GM19467 (cell line): Measurements from ENCODE around the gene FGFR2.
A peak's percentile ranks its signal among the peaks of the same experiment; 100 is the strongest.

Experiments
- ATAC-seq: cut with Tn5 transposase; IDR thresholded peaks from one replicate; pipeline ENCODE4 v1.9.1; 2021; ENCODE audit warnings: mild to moderate bottlenecking, moderate library complexity; ENCODE audit not compliant: unreplicated experiment

Gene FGFR2

GRCh38 chr10:121611393-121612159, 13.3 kb upstream of the FGFR2 start:
- no peak for ATAC-seq

- ATAC-seq: no peak
These were observed 12.6 kb upstream of the FGFR2 start for GRCh38 chr10:121610798-121611323.

GRCh38 chr10:121609426-121610380, 11.5 kb upstream of the FGFR2 start:
- ATAC-seq: no peak

- peak; percentile 76 for ATAC-seq
These were observed 10.4 kb upstream of the FGFR2 start for GRCh38 chr10:121608469-121609190.

- ATAC-seq: no peak
These were observed 9.2 kb upstream of the FGFR2 start for GRCh38 chr10:121607310-121608055.

- ATAC-seq: no peak
These were observed 7.5 kb upstream of the FGFR2 start for GRCh38 chr10:121605708-121606107.

GRCh38 chr10:121601458-121601857, 3.2 kb upstream of the FGFR2 start:
- ATAC-seq: no peak

GRCh38 chr10:121600611-121601010, 2.4 kb upstream of the FGFR2 start:
- ATAC-seq: no peak

- ATAC-seq: no peak
These were observed 1.7 kb upstream of the FGFR2 start for GRCh38 chr10:121599947-121600346.

GRCh38 chr10:121597504-121598262, 561 bp downstream of the FGFR2 start:
- no peak for ATAC-seq

GRCh38 chr10:121596689-121597503, 1.3 kb downstream of the FGFR2 start:
- no peak for ATAC-seq

GRCh38 chr10:121595806-121596688, 2.2 kb downstream of the FGFR2 start:
- ATAC-seq: no peak

GRCh38 chr10:121595351-121595805, 2.9 kb downstream of the FGFR2 start:
- ATAC-seq: no peak

GRCh38 chr10:121594623-121595350, 3.5 kb downstream of the FGFR2 start:
- ATAC-seq: no peak

- no peak for ATAC-seq
These were observed 4.2 kb downstream of the FGFR2 start for GRCh38 chr10:121594076-121594475.

GRCh38 chr10:121593281-121594075, 4.8 kb downstream of the FGFR2 start:
- ATAC-seq: no peak
